ENCODE results near the gene IDE. TPM values are rescaled to one million over a fixed set of nuclear protein-coding genes. Genes with fewer than 3 reads are reported as not detected.

The IDE gene
- total and polyA plus RNA-seq, 2 of the 13 experiments (the other 11 are each of a cell fraction or from before 2014, with no cell fraction given), result 16.1 to 52.1 TPM

DNA sequence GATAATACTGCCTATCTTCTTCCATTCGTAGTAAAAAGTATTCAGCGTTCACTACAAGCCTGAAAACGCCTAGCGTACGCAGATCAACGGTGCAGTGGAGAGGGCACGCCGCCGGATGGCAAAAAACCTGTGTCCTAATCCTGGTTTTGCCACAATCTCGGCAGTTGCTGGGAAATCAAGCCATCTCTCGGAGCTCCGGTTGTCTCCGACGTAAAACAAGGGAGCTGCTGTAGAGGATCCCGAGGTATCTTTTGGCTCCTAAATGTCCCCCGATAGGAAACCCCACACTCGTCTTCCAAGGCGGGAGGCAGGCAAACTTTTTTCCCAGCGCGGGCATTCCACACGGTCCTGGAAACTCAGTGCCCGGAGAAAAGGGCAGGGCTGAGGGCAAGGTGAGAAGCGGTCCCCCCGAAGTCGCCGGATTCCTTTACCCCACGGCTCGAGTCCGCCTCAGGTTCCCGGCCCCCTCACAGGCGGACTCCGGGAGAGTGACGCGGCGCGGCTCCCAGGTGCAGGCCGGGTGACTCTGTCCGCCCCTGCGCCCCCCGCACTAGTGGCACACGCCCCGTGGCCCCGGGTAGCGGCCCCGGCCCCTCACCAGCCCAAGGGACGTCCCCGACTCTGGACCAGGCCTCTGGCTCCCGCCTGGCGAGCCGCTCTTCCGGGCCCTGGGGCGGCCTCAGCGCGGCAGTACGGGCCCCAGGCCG lies 649 bp downstream of the IDE start (continued):
- TF ChIP-seq MIER3 (CRISPR knock-in tag; IDR thresholded peaks at IDR 0.05; ENCODE audit: borderline replicate concordance) (no peak), MXD4 (CRISPR knock-in tag; IDR thresholded peaks at IDR 0.05) (no peak), ZNF607 (CRISPR knock-in tag; IDR thresholded peaks at IDR 0.05; ENCODE audit: borderline replicate concordance) (no peak), FOXJ3 (CRISPR knock-in tag; IDR thresholded peaks at IDR 0.05; ENCODE audit: borderline replicate concordance) (no peak), MIER2 (CRISPR knock-in tag; IDR thresholded peaks at IDR 0.05) (no peak), JUNB (CRISPR knock-in tag; IDR thresholded peaks at IDR 0.05; ENCODE audit: borderline replicate concordance) (no peak), SMC3 (IDR thresholded peaks at IDR 0.05; ENCODE audit: low read length) (no peak), SRSF1 (optimal IDR thresholded peaks at IDR 0.05; ENCODE audit: low read depth, low read length) (no peak), SCMH1 (CRISPR knock-in tag; IDR thresholded peaks at IDR 0.05; ENCODE audit: borderline replicate concordance) (no peak), PHF21A (CRISPR knock-in tag; IDR thresholded peaks at IDR 0.05) (no peak), KDM4B (CRISPR knock-in tag; IDR thresholded peaks at IDR 0.05) (no peak), CBX2 (IDR thresholded peaks at IDR 0.05; ENCODE audit: low read depth, low read length) (no peak), CBX2 (CRISPR knock-in tag; IDR thresholded peaks at IDR 0.05; ENCODE audit: low read depth) (no peak), ZNF326 (CRISPR knock-in tag; IDR thresholded peaks at IDR 0.05; ENCODE audit: borderline replicate concordance) (no peak), TCF7L2 (IDR thresholded peaks at IDR 0.05; ENCODE audit: low read depth, low read length) (no peak), ZFP41 (CRISPR knock-in tag; IDR thresholded peaks at IDR 0.05; ENCODE audit: borderline replicate concordance) (no peak), ZNF432 (CRISPR knock-in tag; IDR thresholded peaks at IDR 0.05; ENCODE audit: borderline replicate concordance) (peak; percentile 86; the same call in 1 of the 2 replicates), ZNF343 (CRISPR knock-in tag; IDR thresholded peaks at IDR 0.05) (no peak), ZNF367 (CRISPR knock-in tag; IDR thresholded peaks at IDR 0.05; ENCODE audit: borderline replicate concordance) (no peak), THYN1 (CRISPR knock-in tag; IDR thresholded peaks at IDR 0.05; ENCODE audit: borderline replicate concordance, low read depth) (0 out of 2 replicates have a peak, but pooled peaks have one; percentile 15), ZBTB8A (CRISPR knock-in tag; IDR thresholded peaks at IDR 0.05; ENCODE audit: borderline replicate concordance, low read depth) (no peak), ZNF383 (CRISPR knock-in tag; IDR thresholded peaks at IDR 0.05; ENCODE audit: borderline replicate concordance) (no peak), ATF7-NPFF (CRISPR knock-in tag; IDR thresholded peaks at IDR 0.05; ENCODE audit: low read depth) (no peak), NFKB2 (CRISPR knock-in tag; IDR thresholded peaks at IDR 0.05; ENCODE audit: borderline replicate concordance) (0 out of 2 replicates have a peak, but pooled peaks have one; percentile 3), BRCA1 (CRISPR knock-in tag; IDR thresholded peaks at IDR 0.05) (no peak), PRPF4 (IDR thresholded peaks at IDR 0.05; ENCODE audit: low read depth, low read length, poor library complexity, severe bottlenecking) (no peak)
- TF ChIP-seq, protein P1, sequence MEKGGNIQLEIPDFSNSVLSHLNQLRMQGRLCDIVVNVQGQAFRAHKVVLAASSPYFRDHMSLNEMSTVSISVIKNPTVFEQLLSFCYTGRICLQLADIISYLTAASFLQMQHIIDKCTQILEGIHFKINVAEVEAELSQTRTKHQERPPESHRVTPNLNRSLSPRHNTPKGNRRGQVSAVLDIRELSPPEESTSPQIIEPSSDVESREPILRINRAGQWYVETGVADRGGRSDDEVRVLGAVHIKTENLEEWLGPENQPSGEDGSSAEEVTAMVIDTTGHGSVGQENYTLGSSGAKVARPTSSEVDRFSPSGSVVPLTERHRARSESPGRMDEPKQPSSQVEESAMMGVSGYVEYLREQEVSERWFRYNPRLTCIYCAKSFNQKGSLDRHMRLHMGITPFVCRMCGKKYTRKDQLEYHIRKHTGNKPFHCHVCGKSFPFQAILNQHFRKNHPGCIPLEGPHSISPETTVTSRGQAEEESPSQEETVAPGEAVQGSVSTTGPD (CRISPR knock-in tag; IDR thresholded peaks at IDR 0.05), result no peak
- TF ChIP-seq, protein P2, sequence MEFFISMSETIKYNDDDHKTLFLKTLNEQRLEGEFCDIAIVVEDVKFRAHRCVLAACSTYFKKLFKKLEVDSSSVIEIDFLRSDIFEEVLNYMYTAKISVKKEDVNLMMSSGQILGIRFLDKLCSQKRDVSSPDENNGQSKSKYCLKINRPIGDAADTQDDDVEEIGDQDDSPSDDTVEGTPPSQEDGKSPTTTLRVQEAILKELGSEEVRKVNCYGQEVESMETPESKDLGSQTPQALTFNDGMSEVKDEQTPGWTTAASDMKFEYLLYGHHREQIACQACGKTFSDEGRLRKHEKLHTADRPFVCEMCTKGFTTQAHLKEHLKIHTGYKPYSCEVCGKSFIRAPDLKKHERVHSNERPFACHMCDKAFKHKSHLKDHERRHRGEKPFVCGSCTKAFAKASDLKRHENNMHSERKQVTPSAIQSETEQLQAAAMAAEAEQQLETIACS (CRISPR knock-in tag; IDR thresholded peaks at IDR 0.05), result no peak
- TF ChIP-seq, protein P3, sequence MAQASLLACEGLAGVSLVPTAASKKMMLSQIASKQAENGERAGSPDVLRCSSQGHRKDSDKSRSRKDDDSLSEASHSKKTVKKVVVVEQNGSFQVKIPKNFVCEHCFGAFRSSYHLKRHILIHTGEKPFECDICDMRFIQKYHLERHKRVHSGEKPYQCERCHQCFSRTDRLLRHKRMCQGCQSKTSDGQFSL (CRISPR knock-in tag; IDR thresholded peaks at IDR 0.05), result no peak

Data from HepG2 (cell line).